Right atrium auricular region (tissue), 2 donors: ENCODE measurements around the gene ARHGEF7. TPM values are rescaled to one million over a fixed set of nuclear protein-coding genes. Genes with fewer than 3 reads are reported as not detected.

Experiments used
- DNase-seq: peaks from one replicate; pipeline ENCODE4 v3.0.0-alpha.2; 2019; ENCODE audit warnings: low spot score
- H3K27ac ChIP-seq, 2 donors: fragments of 200-600 bp; sonication (generic); 1 replicate in 1 of 2; 2 replicates in 1 of 2; pipeline ENCODE4 v1.5.1; 2016 to 2019
- H3K27me3 ChIP-seq, 2 donors: fragments of 200-600 bp; sonication (generic); one replicate each; pipeline versions ENCODE4 v1.5.1 to v1.6.0; 2017 to 2019
- H3K36me3 ChIP-seq: fragments of 200-600 bp; sonication (generic); one replicate; pipeline ENCODE4 v1.5.1; 2016
- H3K4me1 ChIP-seq, 2 donors: fragments of 200-600 bp; sonication (generic); one replicate each; pipeline versions ENCODE4 v1.5.1 to v1.6.0; 2017 to 2019
- H3K4me3 ChIP-seq, 2 donors: fragments of 200-600 bp; sonication (generic); 1 replicate in 1 of 2; 2 replicates in 1 of 2; pipeline ENCODE4 v1.5.1; 2017 to 2019; ENCODE audit warnings: mild to moderate bottlenecking in 1 of 2, moderate library complexity in 1 of 2
- H3K9me3 ChIP-seq, 2 donors: fragments of 200-600 bp; sonication (generic); one replicate each; pipeline ENCODE4 v1.5.1; 2019
- total RNA-seq, 2 donors: library from RNA; depleted of rRNA; stranded (reverse); fragments of >200 nt; gene quantifications; one replicate each; pipeline ENCODE4 v1.1.0, GENCODE V29; 2016
- TF ChIP-seq, protein P1 (sequence below), 2 donors: fragments of 200-600 bp; sonication (generic); IDR thresholded peaks; one replicate each; pipeline ENCODE4 v1.5.1; 2019; ENCODE audit warnings: antibody characterized with exemption in 2 of 2

ARHGEF7 gene
- total RNA-seq, 2 donors from 2014 or later = 27.8 to 36.9 TPM

DNA sequence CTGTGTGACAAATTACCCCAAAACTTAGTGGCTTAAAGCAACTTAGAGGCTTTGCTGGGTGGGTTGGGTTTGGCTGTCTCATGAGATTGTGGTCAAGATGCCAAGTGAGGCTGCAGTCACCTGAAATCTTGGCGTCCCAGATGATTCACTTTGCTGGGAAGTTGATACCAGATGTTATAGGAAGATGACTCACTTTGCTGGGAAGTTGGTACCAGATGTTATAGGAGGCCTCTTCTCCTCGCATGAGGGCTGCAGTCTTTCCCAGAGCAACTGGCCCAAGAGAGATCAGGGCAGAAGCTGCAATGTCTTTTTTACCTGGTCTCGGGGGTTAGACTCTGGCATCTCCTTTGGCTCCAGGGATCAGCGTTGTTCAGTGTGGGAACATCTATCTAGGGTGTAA, 222.1 kb downstream of the ARHGEF7 start:
- no peaks in the 10 kb centered on the region for H3K4me1 ChIP-seq
- H3K27ac ChIP-seq = no peak overlapping the region
- H3K4me3 ChIP-seq = no peak overlapping the region
- H3K9me3 ChIP-seq = no peaks in the 10 kb centered on the region
- no peaks in the 10 kb centered on the region for H3K36me3 ChIP-seq
- no peaks in the 10 kb centered on the region for H3K27me3 ChIP-seq
- DNase-seq = peak; percentile 7
- TF ChIP-seq, protein P1, sequence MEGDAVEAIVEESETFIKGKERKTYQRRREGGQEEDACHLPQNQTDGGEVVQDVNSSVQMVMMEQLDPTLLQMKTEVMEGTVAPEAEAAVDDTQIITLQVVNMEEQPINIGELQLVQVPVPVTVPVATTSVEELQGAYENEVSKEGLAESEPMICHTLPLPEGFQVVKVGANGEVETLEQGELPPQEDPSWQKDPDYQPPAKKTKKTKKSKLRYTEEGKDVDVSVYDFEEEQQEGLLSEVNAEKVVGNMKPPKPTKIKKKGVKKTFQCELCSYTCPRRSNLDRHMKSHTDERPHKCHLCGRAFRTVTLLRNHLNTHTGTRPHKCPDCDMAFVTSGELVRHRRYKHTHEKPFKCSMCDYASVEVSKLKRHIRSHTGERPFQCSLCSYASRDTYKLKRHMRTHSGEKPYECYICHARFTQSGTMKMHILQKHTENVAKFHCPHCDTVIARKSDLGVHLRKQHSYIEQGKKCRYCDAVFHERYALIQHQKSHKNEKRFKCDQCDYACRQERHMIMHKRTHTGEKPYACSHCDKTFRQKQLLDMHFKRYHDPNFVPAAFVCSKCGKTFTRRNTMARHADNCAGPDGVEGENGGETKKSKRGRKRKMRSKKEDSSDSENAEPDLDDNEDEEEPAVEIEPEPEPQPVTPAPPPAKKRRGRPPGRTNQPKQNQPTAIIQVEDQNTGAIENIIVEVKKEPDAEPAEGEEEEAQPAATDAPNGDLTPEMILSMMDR (IDR thresholded peaks at IDR 0.05) = no peak

DNA sequence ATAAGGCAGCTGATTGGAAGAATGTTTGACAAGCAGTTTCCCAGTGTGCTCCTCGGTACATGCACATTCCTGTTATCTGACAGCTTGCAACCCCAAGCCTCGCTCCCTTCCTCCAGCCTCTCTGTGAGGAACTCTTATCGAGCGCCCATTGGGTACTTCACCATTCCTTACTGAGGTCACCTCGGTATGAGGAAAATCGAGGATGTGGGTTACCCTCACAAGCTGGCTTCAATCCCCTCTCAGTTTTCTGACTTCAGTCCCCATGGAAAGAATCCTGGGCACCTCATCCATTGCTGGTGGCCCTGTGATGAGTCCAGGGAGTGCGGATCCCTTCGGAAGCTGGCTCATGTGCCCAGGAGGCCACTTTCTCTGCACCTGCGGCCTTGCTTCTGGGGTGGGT, 222.6 kb downstream of the ARHGEF7 start:
- no peak for DNase-seq
- H3K36me3 ChIP-seq = no peaks in the 10 kb centered on the region
- TF ChIP-seq, protein P1 (IDR thresholded peaks at IDR 0.05) = no peak

DNA sequence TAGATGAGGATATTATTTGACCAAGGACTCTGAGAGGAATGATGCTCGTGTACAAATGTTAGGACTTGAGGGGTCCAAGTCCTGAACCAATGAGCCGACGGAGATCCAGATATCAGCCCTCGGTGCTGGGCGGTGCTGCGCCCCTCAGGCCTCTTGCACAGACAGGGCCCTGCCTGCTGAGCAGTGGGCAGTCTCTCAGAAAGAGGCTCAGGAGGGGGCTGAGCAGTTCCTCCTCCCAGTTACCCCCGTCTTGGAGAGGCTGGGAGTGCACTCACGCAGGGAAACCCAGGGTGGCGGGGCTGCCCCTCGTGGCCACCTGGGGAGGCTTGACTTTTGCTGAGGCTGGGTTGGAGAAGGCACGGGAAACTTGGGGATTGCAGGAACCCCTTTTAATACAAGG, 223.7 kb downstream of the ARHGEF7 start:
- TF ChIP-seq, protein P1 (IDR thresholded peaks at IDR 0.05) = no peak
- no peaks in the 10 kb centered on the region for H3K4me1 ChIP-seq
- H3K9me3 ChIP-seq = no peaks in the 10 kb centered on the region
- peak; percentile 48 for DNase-seq
- no peaks in the 10 kb centered on the region for H3K36me3 ChIP-seq
- H3K4me3 ChIP-seq = no peak overlapping the region
- H3K27me3 ChIP-seq = no peaks in the 10 kb centered on the region
- H3K27ac ChIP-seq = no peak overlapping the region

More for the DNA sequence above, 222.6 kb downstream of the ARHGEF7 start:
- H3K4me1 ChIP-seq = no peaks in the 10 kb centered on the region
- no peaks in the 10 kb centered on the region for H3K9me3 ChIP-seq
- H3K27ac ChIP-seq = no peak overlapping the region
- no peak overlapping the region for H3K4me3 ChIP-seq
- no peaks in the 10 kb centered on the region for H3K27me3 ChIP-seq

DNA sequence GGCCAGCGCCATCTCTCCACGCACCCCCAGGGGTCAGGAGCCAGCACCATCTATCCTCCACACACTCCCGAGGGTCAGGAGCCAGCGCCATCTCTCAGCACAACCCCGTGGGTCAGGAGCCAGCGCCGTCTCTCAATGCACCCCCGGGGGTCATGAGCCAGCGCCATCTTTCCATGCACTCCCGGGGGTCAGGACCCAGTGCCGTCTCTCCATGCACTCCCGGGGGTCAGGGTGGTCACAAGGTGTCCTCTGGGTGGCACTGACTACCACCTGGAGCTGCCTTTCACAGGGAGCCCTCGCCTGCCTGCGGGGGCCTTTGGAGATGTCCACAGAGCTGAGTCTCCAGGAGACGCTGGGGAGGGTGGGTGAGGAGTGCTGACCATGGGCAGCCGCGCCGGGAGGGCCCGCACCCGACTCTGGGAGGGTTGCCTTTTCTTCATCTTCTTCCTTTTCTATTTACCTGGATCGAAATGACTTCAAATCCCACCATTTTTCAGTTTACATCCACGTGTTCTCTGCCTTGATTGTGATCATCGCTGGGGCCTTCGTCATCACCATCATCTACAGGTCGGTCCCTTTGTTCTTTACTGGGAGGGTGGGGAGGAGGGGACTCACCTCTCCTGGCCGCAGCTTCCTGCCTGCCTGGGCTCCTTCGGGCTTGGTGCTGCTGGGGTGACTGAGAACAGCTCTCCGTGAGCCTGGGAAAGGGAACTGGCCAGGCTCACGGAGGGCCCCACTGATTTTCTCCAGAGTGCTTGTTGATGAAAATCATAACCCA, 224.4 kb downstream of the ARHGEF7 start:
- peak; percentile 38 for DNase-seq
- TF ChIP-seq, protein P1 (IDR thresholded peaks at IDR 0.05) = no peak
- Histone ChIP-seq H3K4me3 (no peak overlapping the region), H3K9me3 (no peaks in the 10 kb centered on the region), H3K36me3 (no peaks in the 10 kb centered on the region), H3K27me3 (no peaks in the 10 kb centered on the region), H3K4me1 (no peaks in the 10 kb centered on the region), H3K27ac (no peak overlapping the region)

DNA sequence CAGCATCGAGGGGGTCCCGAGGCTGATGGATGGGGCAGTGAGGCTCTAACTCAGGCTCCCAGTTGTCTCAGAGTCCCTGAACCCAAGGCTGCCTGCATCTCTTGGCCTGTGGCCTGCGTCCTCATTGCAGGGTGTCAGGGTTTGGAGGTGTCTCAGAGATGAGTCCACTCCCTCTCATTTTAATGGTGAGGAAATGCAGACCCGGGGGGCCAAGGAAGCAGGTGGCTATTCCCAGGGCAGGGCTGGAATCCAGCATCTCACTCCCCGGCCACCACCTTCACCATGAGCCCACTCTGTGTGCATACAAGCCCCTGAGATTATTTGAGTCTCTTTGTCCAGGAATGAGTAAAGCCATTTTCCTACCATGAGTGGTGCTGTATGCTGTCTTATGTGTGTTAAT, 226.8 kb downstream of the ARHGEF7 start:
- H3K4me1 ChIP-seq = no peaks in the 10 kb centered on the region
- no peaks in the 10 kb centered on the region for H3K27me3 ChIP-seq
- DNase-seq = peak; percentile 52
- TF ChIP-seq, protein P1 (IDR thresholded peaks at IDR 0.05) = no peak
- H3K27ac ChIP-seq = no peak overlapping the region
- no peak overlapping the region for H3K4me3 ChIP-seq
- H3K36me3 ChIP-seq = no peaks in the 10 kb centered on the region
- no peaks in the 10 kb centered on the region for H3K9me3 ChIP-seq

DNA sequence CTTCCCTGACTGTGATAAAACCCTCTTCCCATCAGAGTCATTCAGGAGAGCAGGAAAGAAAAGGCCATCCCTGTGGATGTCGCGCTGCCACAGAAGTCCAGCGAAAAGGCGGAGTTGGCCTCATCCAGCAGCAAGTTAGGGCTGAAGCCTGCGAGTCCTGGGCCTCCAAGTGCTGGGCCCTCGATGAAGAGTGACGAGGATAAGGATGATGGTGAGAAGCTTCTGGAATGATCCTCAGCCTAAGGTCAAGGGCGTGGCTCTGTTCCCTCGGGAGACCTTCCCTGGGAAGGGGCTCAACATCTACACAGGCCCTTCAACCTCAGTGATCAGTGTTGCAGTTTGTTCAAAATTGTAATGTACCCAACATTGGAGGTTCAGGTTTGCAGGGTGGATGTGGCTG, 227.6 kb downstream of the ARHGEF7 start:
- Histone ChIP-seq H3K4me1 (no peaks in the 10 kb centered on the region), H3K27ac (no peak overlapping the region), H3K4me3 (no peak overlapping the region), H3K9me3 (no peaks in the 10 kb centered on the region), H3K27me3 (no peaks in the 10 kb centered on the region), H3K36me3 (no peaks in the 10 kb centered on the region)
- TF ChIP-seq, protein P1 (IDR thresholded peaks at IDR 0.05) = no peak
- DNase-seq = peak; percentile 43
